ENCODE data around the gene TMEM238.

Gene TMEM238

GRCh38 chr19:55400281-55401087, 16.4 kb upstream of the TMEM238 start:
- DNase-seq, result no peak

- no peak for DNase-seq
Observed at GRCh38 chr19:55398200-55398925, 14.3 kb upstream of the TMEM238 start.

- no peak for DNase-seq
Observed at GRCh38 chr19:55392820-55393761, 9.0 kb upstream of the TMEM238 start.

GRCh38 chr19:55391702-55392615, 7.9 kb upstream of the TMEM238 start:
- no peak for DNase-seq

- no peak for DNase-seq
Observed at GRCh38 chr19:55391191-55391670, 7.1 kb upstream of the TMEM238 start.

GRCh38 chr19:55390461-55390880, 6.4 kb upstream of the TMEM238 start:
- DNase-seq, result peak; percentile 34

GRCh38 chr19:55389386-55390317, 5.6 kb upstream of the TMEM238 start:
- DNase-seq, result no peak

GRCh38 chr19:55387736-55388497, 3.8 kb upstream of the TMEM238 start:
- no peak for DNase-seq

GRCh38 chr19:55386493-55386971, 2.4 kb upstream of the TMEM238 start:
- DNase-seq, result no peak

- peak; percentile 98 for DNase-seq
Observed at GRCh38 chr19:55385724-55386492, 1.8 kb upstream of the TMEM238 start, which contains the start of gene RPL28. TSS of gene RPL28 (plus strand) at chr19:55385932. CDS start at chr19:55386358, 426 bp downstream.

GRCh38 chr19:55384920-55385723, 1.0 kb upstream of the TMEM238 start:
- DNase-seq, result peak; percentile 97

GRCh38 chr19:55383279-55384130, 587 bp downstream of the TMEM238 start:
- DNase-seq, result peak; percentile 70

- DNase-seq, result no peak
Observed at GRCh38 chr19:55382522-55383054, 1.5 kb downstream of the TMEM238 start.

- no peak for DNase-seq
Observed at GRCh38 chr19:55382013-55382412, 2.1 kb downstream of the TMEM238 start.

GRCh38 chr19:55379174-55379573, 4.9 kb downstream of the TMEM238 start:
- DNase-seq, result no peak

- DNase-seq, result no peak
Observed at GRCh38 chr19:55377356-55378131, 6.5 kb downstream of the TMEM238 start.

All from EL (cell line).